Activated naive CD8-positive, alpha-beta T cell treated with anti-CD3 and anti-CD28 coated beads, Interleukin-2, amount 10 ng/mL, durations not matched to agents 7 days and 5 days (primary cell): ENCODE data around the gene ROBO1. TPM values are rescaled to one million over a fixed set of nuclear protein-coding genes. Genes with fewer than 3 reads are reported as not detected.
A peak's percentile ranks its signal among the peaks of the same experiment; 100 is the strongest.

Experiments used
- ATAC-seq: fragments of 150-1000 bp; cut with Tn5 transposase; one replicate; pipeline ENCODE4 v1.10.0; 2021; ENCODE audit warnings: low read depth, moderate library complexity
- POLR2A ChIA-PET: fragments of 350-600 bp; sonication (Branson Sonifier 250); formaldehyde crosslinking; loops from one replicate; lab custom pipeline; 2021; ENCODE audit warnings: antibody characterized with exemption; lab: Charles Lee
- DNase-seq: peaks from one replicate; pipeline ENCODE4 v3.0.0; 2021
- H3K27ac Mint-ChIP-seq: one replicate; pipeline ENCODE4 v1.8.0; 2022; ENCODE audit warnings: mild to moderate bottlenecking, mixed read lengths
- H3K27me3 Mint-ChIP-seq: one replicate; pipeline ENCODE4 v1.8.0; 2022; ENCODE audit warnings: mild to moderate bottlenecking, moderate library complexity, mixed read lengths
- H3K36me3 Mint-ChIP-seq: one replicate; pipeline ENCODE4 v1.8.0; 2021; ENCODE audit warnings: mild to moderate bottlenecking, mixed read lengths
- H3K4me1 Mint-ChIP-seq: one replicate; pipeline ENCODE4 v1.8.0; 2021; ENCODE audit warnings: mixed read lengths
- H3K4me3 Mint-ChIP-seq: one replicate; pipeline ENCODE4 v1.8.0; 2022; ENCODE audit warnings: mild to moderate bottlenecking, moderate library complexity, mixed read lengths
- H3K9me3 Mint-ChIP-seq: one replicate; pipeline ENCODE4 v1.8.0; 2021; ENCODE audit warnings: mixed read lengths
- total RNA-seq, 2 experiments: library from RNA; stranded (reverse); gene quantifications; one replicate each; pipeline ENCODE4 v1.2.3, GENCODE V29; 2021

ROBO1 gene
- total RNA-seq, 2 experiments from 2014 or later: 5.3 to 5.4 TPM

- H3K27me3 Mint-ChIP-seq: no peaks in the 10 kb centered on the region
- DNase-seq (no peak), ATAC-seq (no peak)
- no peaks in the 10 kb centered on the region for H3K4me1 Mint-ChIP-seq
- H3K4me3 Mint-ChIP-seq: no peak overlapping the region
- no peaks in the 10 kb centered on the region for H3K9me3 Mint-ChIP-seq
- POLR2A ChIA-PET: no interaction called here
- H3K36me3 Mint-ChIP-seq: no peaks in the 10 kb centered on the region
- no peak overlapping the region for H3K27ac Mint-ChIP-seq
Observed at GRCh38 chr3:79140708-79141107, 627.1 kb downstream of the ROBO1 start.

GRCh38 chr3:79139395-79140068, 628.3 kb downstream of the ROBO1 start:
- no peaks in the 10 kb centered on the region for H3K4me1 Mint-ChIP-seq
- DNase-seq: no peak
- H3K4me3 Mint-ChIP-seq: no peak overlapping the region
- POLR2A ChIA-PET: no interaction called here
- H3K9me3 Mint-ChIP-seq: no peaks in the 10 kb centered on the region
- H3K27me3 Mint-ChIP-seq: no peaks in the 10 kb centered on the region
- no peak overlapping the region for H3K27ac Mint-ChIP-seq
- no peak for ATAC-seq
- H3K36me3 Mint-ChIP-seq: no peaks in the 10 kb centered on the region

DNA sequence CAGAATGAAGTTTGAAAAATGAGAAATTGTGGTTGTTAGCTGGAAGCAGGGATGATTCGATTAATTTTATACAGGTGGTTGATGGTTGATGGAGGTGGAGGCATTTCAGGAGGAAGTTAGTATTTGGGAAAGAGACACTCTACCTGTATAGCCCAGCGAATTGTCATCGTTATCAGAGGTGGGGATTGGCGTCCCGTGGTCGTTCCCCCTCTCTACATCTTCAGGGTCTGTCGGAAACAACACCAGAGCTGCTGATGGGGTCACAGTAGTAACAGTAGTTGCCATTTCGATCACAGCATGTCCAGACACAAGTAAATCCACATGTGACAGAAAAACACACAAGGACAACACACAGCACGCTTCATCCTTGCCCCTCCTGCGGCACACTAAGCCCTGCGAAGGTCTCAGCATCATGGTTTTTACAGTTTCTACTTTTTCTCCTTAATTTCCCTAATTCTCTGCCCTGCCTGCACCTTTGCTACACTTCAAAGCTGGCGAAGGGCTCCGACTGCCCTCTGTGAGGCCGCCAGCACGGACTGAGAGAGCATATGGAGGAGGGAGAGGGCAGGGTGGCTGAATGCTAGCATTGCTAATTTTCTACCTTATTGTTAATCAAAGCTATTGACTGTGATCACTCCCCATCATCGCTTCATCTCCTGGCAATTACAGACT, 642.3 kb downstream of the ROBO1 start:
- H3K27ac Mint-ChIP-seq: no peak overlapping the region
- H3K9me3 Mint-ChIP-seq: peaks cover 2% of the 10 kb centered on the region
- POLR2A ChIA-PET: no interaction called here
- ATAC-seq (no peak), DNase-seq (no peak)
- no peaks in the 10 kb centered on the region for H3K4me1 Mint-ChIP-seq
- no peaks in the 10 kb centered on the region for H3K27me3 Mint-ChIP-seq
- no peak overlapping the region for H3K4me3 Mint-ChIP-seq
- H3K36me3 Mint-ChIP-seq: no peaks in the 10 kb centered on the region

DNA sequence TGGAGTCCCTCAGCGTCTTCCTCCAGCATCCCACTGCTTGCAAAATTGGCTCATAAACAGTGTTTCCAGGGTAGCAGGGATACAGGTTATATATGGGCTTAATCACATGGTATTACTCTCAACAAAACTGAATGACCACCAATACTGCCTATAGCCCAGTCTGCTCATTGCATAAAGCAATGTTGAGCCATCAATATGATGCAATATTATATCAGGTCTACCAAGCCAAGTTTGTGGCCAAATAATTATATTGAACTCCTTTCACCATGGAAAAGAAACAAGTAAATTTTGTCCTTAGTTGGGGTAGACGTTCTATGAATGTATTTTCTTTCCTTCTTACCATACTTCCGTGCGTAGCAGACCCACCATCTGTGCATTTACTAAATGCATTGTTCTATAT, 652.3 kb downstream of the ROBO1 start:
- no peaks in the 10 kb centered on the region for H3K36me3 Mint-ChIP-seq

DNA sequence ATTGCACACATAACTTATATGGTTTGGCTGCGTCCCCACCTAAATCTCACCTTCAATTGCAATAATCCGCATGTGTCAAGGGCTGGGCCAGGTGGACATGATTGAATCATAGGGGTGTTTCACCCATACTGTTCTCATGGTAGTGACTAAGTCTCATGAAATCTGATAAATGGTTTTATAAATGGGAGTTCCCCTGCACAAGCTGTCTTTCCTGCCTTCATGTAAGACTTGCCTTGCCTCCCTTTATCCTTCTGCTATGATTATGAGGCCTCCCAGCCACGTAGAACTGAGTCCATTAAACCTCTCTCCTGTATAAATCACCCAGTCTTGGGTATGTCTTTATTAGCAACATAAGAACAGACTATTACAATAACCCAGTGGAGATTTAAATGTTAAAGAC, 653.9 kb downstream of the ROBO1 start:
- H3K9me3 Mint-ChIP-seq: no peaks in the 10 kb centered on the region

More for the DNA sequence above, 652.3 kb downstream of the ROBO1 start:
- Mint-ChIP-seq H3K4me1 (no peaks in the 10 kb centered on the region), H3K27me3 (no peaks in the 10 kb centered on the region), H3K27ac (no peak overlapping the region), H3K4me3 (no peak overlapping the region), H3K9me3 (no peaks in the 10 kb centered on the region)
- no peak for ATAC-seq
- DNase-seq: no peak
- POLR2A ChIA-PET: no interaction called here

GRCh38 chr3:79111375-79112052, 656.3 kb downstream of the ROBO1 start:
- H3K4me3 Mint-ChIP-seq: no peak overlapping the region
- H3K27me3 Mint-ChIP-seq: no peaks in the 10 kb centered on the region
- POLR2A ChIA-PET: no interaction called here
- H3K27ac Mint-ChIP-seq: no peak overlapping the region
- H3K36me3 Mint-ChIP-seq: no peaks in the 10 kb centered on the region
- no peaks in the 10 kb centered on the region for H3K9me3 Mint-ChIP-seq
- DNase-seq (no peak), ATAC-seq (no peak)
- H3K4me1 Mint-ChIP-seq: no peaks in the 10 kb centered on the region

More for the DNA sequence above, 653.9 kb downstream of the ROBO1 start:
- ATAC-seq (no peak), DNase-seq (no peak)
- no peaks in the 10 kb centered on the region for H3K36me3 Mint-ChIP-seq
- no peak overlapping the region for H3K27ac Mint-ChIP-seq
- no peaks in the 10 kb centered on the region for H3K27me3 Mint-ChIP-seq
- H3K4me1 Mint-ChIP-seq: no peaks in the 10 kb centered on the region
- H3K4me3 Mint-ChIP-seq: no peak overlapping the region
- POLR2A ChIA-PET: no interaction called here

- POLR2A ChIA-PET: no interaction called here
- Mint-ChIP-seq H3K27ac (no peak overlapping the region), H3K27me3 (no peaks in the 10 kb centered on the region), H3K9me3 (no peaks in the 10 kb centered on the region), H3K4me1 (no peaks in the 10 kb centered on the region), H3K4me3 (no peak overlapping the region), H3K36me3 (no peaks in the 10 kb centered on the region)
- DNase-seq (no peak), ATAC-seq (no peak)
Observed at GRCh38 chr3:79109754-79110153, 658.0 kb downstream of the ROBO1 start.

DNA sequence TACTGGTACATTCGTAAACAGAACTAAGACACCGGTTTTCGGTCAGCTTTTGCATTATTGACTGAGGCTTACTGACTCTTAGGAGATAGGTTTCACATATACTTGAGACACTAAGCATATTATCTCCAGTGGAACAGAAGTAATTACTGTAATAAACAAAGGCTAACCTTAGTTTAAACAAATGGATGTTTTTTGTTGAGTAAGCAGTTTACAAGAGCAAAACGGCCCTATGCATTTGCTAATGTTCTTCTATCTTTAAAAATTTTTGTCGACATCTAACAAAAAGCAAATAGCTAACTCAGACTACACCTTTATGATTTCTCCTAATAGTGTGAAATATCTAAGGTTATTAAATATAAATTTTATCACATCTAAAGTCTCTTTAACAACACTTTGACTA, 664.5 kb downstream of the ROBO1 start:
- H3K27ac Mint-ChIP-seq: no peak overlapping the region
- H3K27me3 Mint-ChIP-seq: no peaks in the 10 kb centered on the region
- POLR2A ChIA-PET: no interaction called here
- H3K36me3 Mint-ChIP-seq: no peaks in the 10 kb centered on the region
- ATAC-seq: no peak
- no peaks in the 10 kb centered on the region for H3K4me1 Mint-ChIP-seq
- no peak overlapping the region for H3K4me3 Mint-ChIP-seq
- no peak for DNase-seq
- H3K9me3 Mint-ChIP-seq: no peaks in the 10 kb centered on the region

DNA sequence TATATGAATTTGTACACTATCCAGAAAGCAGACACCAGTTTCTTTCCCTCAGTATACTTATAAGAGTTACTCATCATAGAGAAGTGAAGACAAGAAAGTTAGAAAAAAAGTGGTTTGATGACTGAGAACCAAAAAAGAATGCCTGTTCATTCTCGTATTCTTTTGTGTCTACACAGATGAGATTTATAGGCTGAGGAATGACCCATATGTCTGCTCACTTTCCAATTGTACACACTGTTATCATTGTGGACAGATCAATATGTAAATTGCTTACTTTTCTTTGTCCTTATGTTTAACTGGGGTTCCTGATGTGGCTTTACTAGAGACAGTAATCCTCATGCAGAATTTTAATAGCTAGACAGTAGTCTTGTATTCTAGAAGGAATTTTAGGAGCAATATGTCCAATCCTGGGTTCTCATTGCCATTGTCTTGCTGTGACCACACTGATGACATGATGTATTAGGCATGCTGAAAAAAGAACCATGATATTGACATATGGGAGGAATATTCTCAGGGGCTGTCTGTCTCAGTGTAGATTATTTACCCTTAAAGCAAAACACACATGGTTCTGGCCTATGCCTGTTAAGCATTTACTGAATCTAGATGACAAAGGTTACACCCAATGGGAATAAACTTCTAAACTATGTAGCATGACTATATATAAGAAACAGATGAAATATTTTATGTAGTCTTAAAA, 669.7 kb downstream of the ROBO1 start:
- Mint-ChIP-seq H3K4me1 (no peaks in the 10 kb centered on the region), H3K27me3 (no peaks in the 10 kb centered on the region), H3K27ac (no peak overlapping the region), H3K36me3 (no peaks in the 10 kb centered on the region), H3K9me3 (peaks cover 1% of the 10 kb centered on the region), H3K4me3 (no peak overlapping the region)
- no peak for ATAC-seq
- POLR2A ChIA-PET: no interaction called here
- DNase-seq: no peak

DNA sequence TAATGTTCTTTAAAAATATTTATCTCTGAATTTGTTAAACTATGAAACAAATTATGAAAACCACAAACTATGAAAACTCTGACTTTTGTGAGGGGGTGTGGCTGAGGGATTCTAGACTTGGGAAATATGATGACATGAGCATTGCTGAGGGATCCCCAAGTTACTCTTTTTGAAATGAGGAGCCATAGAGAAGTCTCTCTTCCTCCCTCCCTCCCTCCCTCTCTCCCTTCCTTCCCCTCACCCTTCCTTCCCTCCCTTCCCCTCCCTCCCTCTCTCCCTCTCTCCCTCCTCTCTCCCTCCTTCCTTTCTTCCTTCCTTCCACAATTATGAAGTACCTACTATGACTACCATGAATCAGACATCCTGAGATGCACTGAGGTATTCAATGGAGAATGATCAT, 673.1 kb downstream of the ROBO1 start:
- Mint-ChIP-seq H3K27me3 (peaks cover 4% of the 10 kb centered on the region), H3K4me1 (no peaks in the 10 kb centered on the region), H3K36me3 (no peaks in the 10 kb centered on the region), H3K9me3 (peaks cover 1% of the 10 kb centered on the region), H3K27ac (no peak overlapping the region), H3K4me3 (no peak overlapping the region)
- POLR2A ChIA-PET: no interaction called here
- DNase-seq: no peak
- no peak for ATAC-seq

DNA sequence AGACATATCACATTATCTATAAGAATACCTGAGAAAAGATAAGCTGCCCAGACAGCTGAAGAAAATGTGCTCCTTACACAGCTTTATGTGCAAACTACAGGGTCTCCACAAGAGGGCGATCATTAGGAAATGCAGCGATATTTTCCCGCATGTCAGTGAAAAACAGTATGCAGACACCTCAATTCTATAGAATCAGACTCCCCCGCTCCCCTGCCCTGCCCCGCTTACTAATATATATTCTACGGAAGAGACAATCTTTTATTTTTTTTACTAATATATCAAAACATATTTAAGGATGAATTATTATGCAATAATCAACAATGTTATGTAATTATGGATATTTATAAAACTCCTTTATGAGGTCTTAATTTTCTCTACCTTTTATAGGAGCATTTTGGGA, 681.3 kb downstream of the ROBO1 start:
- no peaks in the 10 kb centered on the region for H3K36me3 Mint-ChIP-seq
- no peak overlapping the region for H3K27ac Mint-ChIP-seq
- H3K27me3 Mint-ChIP-seq: peaks cover 7% of the 10 kb centered on the region
- ATAC-seq (peak; percentile 42), DNase-seq (no peak)
- H3K4me1 Mint-ChIP-seq: no peaks in the 10 kb centered on the region
- no peaks in the 10 kb centered on the region for H3K9me3 Mint-ChIP-seq
- POLR2A ChIA-PET: no interaction called here
- no peak overlapping the region for H3K4me3 Mint-ChIP-seq

DNA sequence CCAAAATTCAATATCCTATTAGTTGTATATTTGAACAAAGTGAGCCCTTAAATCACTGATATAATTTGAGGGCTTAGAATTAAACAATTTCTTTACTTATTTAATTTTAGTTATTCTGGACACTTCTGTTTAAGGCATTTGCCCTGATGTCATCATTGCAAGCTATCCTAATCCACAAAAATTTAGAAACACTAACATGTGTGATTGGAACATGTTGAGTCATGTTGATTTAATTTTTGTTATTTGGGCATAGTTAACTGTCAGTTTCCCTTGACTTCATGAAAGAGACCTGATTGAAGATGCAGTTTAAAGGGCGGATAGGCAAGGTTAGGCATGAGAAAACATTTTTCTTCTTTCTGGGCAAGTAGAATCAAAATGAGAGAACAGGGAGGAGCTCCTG, 682.6 kb downstream of the ROBO1 start:
- Mint-ChIP-seq H3K36me3 (no peaks in the 10 kb centered on the region), H3K4me3 (no peak overlapping the region), H3K27ac (no peak overlapping the region), H3K27me3 (peaks cover 6% of the 10 kb centered on the region), H3K4me1 (no peaks in the 10 kb centered on the region), H3K9me3 (no peaks in the 10 kb centered on the region)
- DNase-seq: no peak
- POLR2A ChIA-PET: no interaction called here
- ATAC-seq: no peak

DNA sequence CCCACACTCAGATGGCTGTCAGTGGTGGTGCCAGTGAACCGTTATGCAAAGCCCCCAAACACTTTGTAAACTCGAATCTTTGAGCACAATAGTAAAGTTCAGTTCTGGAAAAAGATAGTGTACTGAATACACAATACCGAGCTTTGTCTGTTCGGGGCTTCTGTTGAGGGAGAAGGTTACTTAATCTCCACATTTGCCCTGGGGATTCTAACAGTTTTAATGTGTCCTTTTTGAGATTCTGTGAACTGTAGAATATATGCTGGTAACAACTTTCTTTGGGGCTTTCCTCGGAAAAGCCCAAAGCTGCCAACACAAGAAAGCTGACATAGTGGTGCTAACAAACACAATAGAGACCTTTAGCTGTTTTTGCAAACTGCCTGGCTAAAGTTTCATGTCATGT, 686.5 kb downstream of the ROBO1 start:
- Mint-ChIP-seq H3K9me3 (no peaks in the 10 kb centered on the region), H3K27ac (no peak overlapping the region), H3K27me3 (peaks cover 2% of the 10 kb centered on the region), H3K36me3 (no peaks in the 10 kb centered on the region), H3K4me1 (no peaks in the 10 kb centered on the region), H3K4me3 (no peak overlapping the region)
- POLR2A ChIA-PET: no interaction called here
- ATAC-seq: no peak
- no peak for DNase-seq
